ENCODE results near the gene TCP11L1. TPM values are rescaled to one million over a fixed set of nuclear protein-coding genes. Genes with fewer than 3 reads are reported as not detected.

Gene TCP11L1
- total RNA-seq, 1 experiment from 2014 or later, result 16.8 TPM

- CTCF ChIA-PET, result no interaction called here
- H3K9me3 Mint-ChIP-seq, result peaks cover 3% of the 10 kb centered on the region; the same call in 1 of the 2 replicates
- no peaks in the 10 kb centered on the region for H3K27me3 Mint-ChIP-seq (ENCODE audit: low read depth)
- H3K27ac Mint-ChIP-seq, result no peak overlapping the region
- peaks cover 54% of the 10 kb centered on the region for H3K36me3 Mint-ChIP-seq
- H3K4me1 Mint-ChIP-seq, result peaks cover 6% of the 10 kb centered on the region; the same call in 1 of the 2 replicates
- POLR2A ChIA-PET, result interaction anchor here (0.7 kb wide), 1 partner anchor 641 kb away, joined by 4 read pairs; no protein-coding TSS in a partner anchor
- DNase-seq (ENCODE audit: low spot score), result no peak
- no peak overlapping the region for H3K4me3 Mint-ChIP-seq
- TF ChIP-seq E2F5 (CRISPR knock-in tag; IDR thresholded peaks at IDR 0.05), result no peak
- TF ChIP-seq, protein P1, sequence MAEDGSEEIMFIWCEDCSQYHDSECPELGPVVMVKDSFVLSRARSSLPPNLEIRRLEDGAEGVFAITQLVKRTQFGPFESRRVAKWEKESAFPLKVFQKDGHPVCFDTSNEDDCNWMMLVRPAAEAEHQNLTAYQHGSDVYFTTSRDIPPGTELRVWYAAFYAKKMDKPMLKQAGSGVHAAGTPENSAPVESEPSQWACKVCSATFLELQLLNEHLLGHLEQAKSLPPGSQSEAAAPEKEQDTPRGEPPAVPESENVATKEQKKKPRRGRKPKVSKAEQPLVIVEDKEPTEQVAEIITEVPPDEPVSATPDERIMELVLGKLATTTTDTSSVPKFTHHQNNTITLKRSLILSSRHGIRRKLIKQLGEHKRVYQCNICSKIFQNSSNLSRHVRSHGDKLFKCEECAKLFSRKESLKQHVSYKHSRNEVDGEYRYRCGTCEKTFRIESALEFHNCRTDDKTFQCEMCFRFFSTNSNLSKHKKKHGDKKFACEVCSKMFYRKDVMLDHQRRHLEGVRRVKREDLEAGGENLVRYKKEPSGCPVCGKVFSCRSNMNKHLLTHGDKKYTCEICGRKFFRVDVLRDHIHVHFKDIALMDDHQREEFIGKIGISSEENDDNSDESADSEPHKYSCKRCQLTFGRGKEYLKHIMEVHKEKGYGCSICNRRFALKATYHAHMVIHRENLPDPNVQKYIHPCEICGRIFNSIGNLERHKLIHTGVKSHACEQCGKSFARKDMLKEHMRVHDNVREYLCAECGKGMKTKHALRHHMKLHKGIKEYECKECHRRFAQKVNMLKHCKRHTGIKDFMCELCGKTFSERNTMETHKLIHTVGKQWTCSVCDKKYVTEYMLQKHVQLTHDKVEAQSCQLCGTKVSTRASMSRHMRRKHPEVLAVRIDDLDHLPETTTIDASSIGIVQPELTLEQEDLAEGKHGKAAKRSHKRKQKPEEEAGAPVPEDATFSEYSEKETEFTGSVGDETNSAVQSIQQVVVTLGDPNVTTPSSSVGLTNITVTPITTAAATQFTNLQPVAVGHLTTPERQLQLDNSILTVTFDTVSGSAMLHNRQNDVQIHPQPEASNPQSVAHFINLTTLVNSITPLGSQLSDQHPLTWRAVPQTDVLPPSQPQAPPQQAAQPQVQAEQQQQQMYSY (CRISPR knock-in tag; IDR thresholded peaks at IDR 0.05), result no peak
- no peak for TF ChIP-seq GABPB1 (CRISPR knock-in tag; IDR thresholded peaks at IDR 0.05)
- TF ChIP-seq ZNF416 (CRISPR knock-in tag; IDR thresholded peaks at IDR 0.05), result no peak
- TF ChIP-seq, protein P2, sequence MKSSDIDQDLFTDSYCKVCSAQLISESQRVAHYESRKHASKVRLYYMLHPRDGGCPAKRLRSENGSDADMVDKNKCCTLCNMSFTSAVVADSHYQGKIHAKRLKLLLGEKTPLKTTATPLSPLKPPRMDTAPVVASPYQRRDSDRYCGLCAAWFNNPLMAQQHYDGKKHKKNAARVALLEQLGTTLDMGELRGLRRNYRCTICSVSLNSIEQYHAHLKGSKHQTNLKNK (CRISPR knock-in tag; IDR thresholded peaks at IDR 0.05), result no peak
- TF ChIP-seq PRRX2 (CRISPR knock-in tag; IDR thresholded peaks at IDR 0.05), result no peak
- TF ChIP-seq, protein P3, sequence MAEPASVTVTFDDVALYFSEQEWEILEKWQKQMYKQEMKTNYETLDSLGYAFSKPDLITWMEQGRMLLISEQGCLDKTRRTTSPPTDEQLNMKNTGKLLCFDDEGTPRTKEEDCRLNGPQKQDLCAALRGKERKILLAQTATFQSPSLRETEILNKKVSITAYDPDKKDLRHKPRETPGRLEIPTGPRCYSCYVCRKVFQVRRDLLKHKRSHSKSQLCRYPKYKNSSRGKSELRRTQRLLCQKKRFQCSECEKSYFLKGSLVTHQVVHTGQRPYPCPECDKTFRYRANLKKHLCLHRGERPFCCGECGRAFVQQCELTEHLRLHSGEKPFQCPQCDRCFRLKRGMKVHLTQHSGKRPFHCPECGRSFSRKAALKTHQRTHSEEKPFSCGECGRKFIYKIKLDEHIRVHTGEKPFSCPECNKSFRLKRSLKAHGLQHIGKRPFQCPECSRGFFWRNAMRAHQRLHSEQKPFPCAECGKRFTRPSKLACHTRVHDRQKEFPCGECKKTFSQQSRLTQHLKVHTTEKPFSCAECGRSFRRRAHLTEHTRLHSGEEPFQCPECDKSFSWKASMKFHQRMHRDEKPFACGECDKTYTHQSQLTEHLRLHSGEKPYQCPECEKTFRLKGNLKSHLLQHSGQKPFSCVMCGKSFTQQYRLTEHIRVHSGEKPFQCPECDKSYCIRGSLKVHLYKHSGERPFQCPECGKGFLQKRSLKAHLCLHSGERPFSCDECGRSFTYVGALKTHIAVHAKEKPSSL (CRISPR knock-in tag; conservative IDR thresholded peaks at IDR 0.05), result no peak
- TF ChIP-seq, protein P4, sequence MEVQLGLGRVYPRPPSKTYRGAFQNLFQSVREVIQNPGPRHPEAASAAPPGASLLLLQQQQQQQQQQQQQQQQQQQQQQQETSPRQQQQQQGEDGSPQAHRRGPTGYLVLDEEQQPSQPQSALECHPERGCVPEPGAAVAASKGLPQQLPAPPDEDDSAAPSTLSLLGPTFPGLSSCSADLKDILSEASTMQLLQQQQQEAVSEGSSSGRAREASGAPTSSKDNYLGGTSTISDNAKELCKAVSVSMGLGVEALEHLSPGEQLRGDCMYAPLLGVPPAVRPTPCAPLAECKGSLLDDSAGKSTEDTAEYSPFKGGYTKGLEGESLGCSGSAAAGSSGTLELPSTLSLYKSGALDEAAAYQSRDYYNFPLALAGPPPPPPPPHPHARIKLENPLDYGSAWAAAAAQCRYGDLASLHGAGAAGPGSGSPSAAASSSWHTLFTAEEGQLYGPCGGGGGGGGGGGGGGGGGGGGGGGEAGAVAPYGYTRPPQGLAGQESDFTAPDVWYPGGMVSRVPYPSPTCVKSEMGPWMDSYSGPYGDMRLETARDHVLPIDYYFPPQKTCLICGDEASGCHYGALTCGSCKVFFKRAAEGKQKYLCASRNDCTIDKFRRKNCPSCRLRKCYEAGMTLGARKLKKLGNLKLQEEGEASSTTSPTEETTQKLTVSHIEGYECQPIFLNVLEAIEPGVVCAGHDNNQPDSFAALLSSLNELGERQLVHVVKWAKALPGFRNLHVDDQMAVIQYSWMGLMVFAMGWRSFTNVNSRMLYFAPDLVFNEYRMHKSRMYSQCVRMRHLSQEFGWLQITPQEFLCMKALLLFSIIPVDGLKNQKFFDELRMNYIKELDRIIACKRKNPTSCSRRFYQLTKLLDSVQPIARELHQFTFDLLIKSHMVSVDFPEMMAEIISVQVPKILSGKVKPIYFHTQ (CRISPR knock-in tag; IDR thresholded peaks at IDR 0.05), result no peak
- no peak for TF ChIP-seq HMGA2 (CRISPR knock-in tag; IDR thresholded peaks at IDR 0.05)
- TF ChIP-seq, protein P5, sequence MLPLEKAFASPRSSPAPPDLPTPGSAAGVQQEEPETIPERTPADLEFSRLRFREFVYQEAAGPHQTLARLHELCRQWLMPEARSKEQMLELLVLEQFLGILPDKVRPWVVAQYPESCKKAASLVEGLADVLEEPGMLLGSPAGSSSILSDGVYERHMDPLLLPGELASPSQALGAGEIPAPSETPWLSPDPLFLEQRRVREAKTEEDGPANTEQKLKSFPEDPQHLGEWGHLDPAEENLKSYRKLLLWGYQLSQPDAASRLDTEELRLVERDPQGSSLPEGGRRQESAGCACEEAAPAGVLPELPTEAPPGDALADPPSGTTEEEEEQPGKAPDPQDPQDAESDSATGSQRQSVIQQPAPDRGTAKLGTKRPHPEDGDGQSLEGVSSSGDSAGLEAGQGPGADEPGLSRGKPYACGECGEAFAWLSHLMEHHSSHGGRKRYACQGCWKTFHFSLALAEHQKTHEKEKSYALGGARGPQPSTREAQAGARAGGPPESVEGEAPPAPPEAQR (CRISPR knock-in tag; IDR thresholded peaks at IDR 0.05), result no peak
- TF ChIP-seq USF1 (CRISPR knock-in tag; IDR thresholded peaks at IDR 0.05), result no peak
- TF ChIP-seq ZBTB21 (CRISPR knock-in tag; IDR thresholded peaks at IDR 0.05; ENCODE audit: borderline replicate concordance), result no peak
- TF ChIP-seq, protein P6, sequence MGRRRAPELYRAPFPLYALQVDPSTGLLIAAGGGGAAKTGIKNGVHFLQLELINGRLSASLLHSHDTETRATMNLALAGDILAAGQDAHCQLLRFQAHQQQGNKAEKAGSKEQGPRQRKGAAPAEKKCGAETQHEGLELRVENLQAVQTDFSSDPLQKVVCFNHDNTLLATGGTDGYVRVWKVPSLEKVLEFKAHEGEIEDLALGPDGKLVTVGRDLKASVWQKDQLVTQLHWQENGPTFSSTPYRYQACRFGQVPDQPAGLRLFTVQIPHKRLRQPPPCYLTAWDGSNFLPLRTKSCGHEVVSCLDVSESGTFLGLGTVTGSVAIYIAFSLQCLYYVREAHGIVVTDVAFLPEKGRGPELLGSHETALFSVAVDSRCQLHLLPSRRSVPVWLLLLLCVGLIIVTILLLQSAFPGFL (CRISPR knock-in tag; IDR thresholded peaks at IDR 0.05; ENCODE audit: borderline replicate concordance), result no peak
- no peak for TF ChIP-seq RELA (CRISPR knock-in tag; IDR thresholded peaks at IDR 0.05; ENCODE audit: borderline replicate concordance)
- TF ChIP-seq, protein P7, sequence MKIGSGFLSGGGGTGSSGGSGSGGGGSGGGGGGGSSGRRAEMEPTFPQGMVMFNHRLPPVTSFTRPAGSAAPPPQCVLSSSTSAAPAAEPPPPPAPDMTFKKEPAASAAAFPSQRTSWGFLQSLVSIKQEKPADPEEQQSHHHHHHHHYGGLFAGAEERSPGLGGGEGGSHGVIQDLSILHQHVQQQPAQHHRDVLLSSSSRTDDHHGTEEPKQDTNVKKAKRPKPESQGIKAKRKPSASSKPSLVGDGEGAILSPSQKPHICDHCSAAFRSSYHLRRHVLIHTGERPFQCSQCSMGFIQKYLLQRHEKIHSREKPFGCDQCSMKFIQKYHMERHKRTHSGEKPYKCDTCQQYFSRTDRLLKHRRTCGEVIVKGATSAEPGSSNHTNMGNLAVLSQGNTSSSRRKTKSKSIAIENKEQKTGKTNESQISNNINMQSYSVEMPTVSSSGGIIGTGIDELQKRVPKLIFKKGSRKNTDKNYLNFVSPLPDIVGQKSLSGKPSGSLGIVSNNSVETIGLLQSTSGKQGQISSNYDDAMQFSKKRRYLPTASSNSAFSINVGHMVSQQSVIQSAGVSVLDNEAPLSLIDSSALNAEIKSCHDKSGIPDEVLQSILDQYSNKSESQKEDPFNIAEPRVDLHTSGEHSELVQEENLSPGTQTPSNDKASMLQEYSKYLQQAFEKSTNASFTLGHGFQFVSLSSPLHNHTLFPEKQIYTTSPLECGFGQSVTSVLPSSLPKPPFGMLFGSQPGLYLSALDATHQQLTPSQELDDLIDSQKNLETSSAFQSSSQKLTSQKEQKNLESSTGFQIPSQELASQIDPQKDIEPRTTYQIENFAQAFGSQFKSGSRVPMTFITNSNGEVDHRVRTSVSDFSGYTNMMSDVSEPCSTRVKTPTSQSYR (CRISPR knock-in tag; IDR thresholded peaks at IDR 0.05), result no peak
- no peak for TF ChIP-seq ZNF263 (CRISPR knock-in tag; IDR thresholded peaks at IDR 0.05; ENCODE audit: low read depth)
- TF ChIP-seq FOXJ3 (CRISPR knock-in tag; IDR thresholded peaks at IDR 0.05; ENCODE audit: borderline replicate concordance), result no peak
- TF ChIP-seq ESRRA (CRISPR knock-in tag; IDR thresholded peaks at IDR 0.05; ENCODE audit: borderline replicate concordance), result no peak
- no peak for ATAC-seq
Measured at GRCh38 chr11:33094157-33094556, 54.8 kb downstream of the TCP11L1 start.

Measured in WTC11 (cell line).